ENCODE data around the gene IGLON5. TPM values are rescaled to one million over a fixed set of nuclear protein-coding genes. Genes with fewer than 3 reads are reported as not detected.

IGLON5 gene
- total RNA-seq, 6 donors from 2014 or later = 0.09 to 0.10 TPM; not detected in 4

DNA sequence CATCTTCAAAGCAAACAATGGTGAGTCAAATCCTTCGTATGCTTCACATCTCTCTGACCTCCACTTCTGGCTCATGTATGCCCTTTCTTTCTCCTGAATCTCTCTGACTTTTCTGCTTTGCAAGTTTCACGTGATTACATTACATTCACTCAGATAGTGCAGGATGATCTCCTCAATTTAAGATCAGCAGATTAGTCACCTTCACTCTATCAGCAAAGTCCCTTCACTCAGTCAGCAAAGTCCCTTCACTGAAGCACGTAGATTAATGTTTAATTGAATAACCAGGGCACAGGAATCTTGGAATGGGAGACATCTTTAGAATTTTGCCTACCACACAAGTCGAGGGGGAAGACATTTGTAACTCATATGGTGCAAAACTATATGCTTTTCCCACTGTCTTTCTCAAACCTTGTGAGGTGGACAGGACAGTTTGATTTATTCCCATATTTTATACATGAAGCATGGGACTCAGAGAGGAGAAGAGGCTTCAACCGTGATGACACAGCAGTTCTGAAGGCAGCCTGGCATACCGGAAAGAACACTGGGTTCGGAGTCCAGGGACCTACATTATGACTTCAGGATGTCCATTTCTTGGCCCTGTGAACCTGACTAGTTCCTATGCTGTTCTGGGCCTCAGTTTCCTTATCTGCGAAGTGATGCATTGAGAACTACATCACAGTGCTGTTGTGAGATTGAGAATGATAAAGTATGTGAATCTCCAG, 37.2 kb upstream of the IGLON5 start:
- Histone ChIP-seq H3K36me3 (no peaks in the 10 kb centered on the region), H3K4me3 (no peak overlapping the region), H3K9me3 (no peaks in the 10 kb centered on the region), H3K27me3 (no peaks in the 10 kb centered on the region), H3K4me1 (no peaks in the 10 kb centered on the region), H3K27ac (no peak overlapping the region)
- TF ChIP-seq POLR2A (IDR thresholded peaks at IDR 0.05) = no peak
- TF ChIP-seq, protein P1, sequence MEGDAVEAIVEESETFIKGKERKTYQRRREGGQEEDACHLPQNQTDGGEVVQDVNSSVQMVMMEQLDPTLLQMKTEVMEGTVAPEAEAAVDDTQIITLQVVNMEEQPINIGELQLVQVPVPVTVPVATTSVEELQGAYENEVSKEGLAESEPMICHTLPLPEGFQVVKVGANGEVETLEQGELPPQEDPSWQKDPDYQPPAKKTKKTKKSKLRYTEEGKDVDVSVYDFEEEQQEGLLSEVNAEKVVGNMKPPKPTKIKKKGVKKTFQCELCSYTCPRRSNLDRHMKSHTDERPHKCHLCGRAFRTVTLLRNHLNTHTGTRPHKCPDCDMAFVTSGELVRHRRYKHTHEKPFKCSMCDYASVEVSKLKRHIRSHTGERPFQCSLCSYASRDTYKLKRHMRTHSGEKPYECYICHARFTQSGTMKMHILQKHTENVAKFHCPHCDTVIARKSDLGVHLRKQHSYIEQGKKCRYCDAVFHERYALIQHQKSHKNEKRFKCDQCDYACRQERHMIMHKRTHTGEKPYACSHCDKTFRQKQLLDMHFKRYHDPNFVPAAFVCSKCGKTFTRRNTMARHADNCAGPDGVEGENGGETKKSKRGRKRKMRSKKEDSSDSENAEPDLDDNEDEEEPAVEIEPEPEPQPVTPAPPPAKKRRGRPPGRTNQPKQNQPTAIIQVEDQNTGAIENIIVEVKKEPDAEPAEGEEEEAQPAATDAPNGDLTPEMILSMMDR (IDR thresholded peaks at IDR 0.05) = no peak
- TF ChIP-seq POLR2AphosphoS5 (IDR thresholded peaks at IDR 0.05) = no peak
- TF ChIP-seq EP300 (IDR thresholded peaks at IDR 0.05) = no peak
- no peak for DNase-seq
- 72 to 79% methylated on average over 8 of the region's 8 CpGs for WGBS, 2 donors
- no peak for ATAC-seq (ENCODE audit: low FRiP score in 2 of 2)

- no peaks in the 10 kb centered on the region for H3K4me1 ChIP-seq
- H3K4me3 ChIP-seq = no peak overlapping the region
- H3K9me3 ChIP-seq = no peaks in the 10 kb centered on the region
- no peak overlapping the region for H3K27ac ChIP-seq
- DNase-seq (no peak), ATAC-seq (ENCODE audit: low FRiP score in 2 of 2) (no peak)
- WGBS, 2 donors = 76 to 77% methylated on average over 3 of the region's 3 CpGs
- H3K27me3 ChIP-seq = no peaks in the 10 kb centered on the region
- no peaks in the 10 kb centered on the region for H3K36me3 ChIP-seq
- TF ChIP-seq POLR2AphosphoS5 (IDR thresholded peaks at IDR 0.05) = no peak
- no peak for TF ChIP-seq POLR2A (IDR thresholded peaks at IDR 0.05)
Measured at GRCh38 chr19:51277112-51277511, 34.3 kb upstream of the IGLON5 start.

- no peak overlapping the region for H3K27ac ChIP-seq
- ATAC-seq (ENCODE audit: low FRiP score in 2 of 2) (no peak), DNase-seq (no peak)
- H3K4me1 ChIP-seq = no peaks in the 10 kb centered on the region
- TF ChIP-seq, protein P1 (IDR thresholded peaks at IDR 0.05) = no peak
- TF ChIP-seq POLR2AphosphoS5 (IDR thresholded peaks at IDR 0.05) (no peak), EP300 (IDR thresholded peaks at IDR 0.05) (no peak), POLR2A (IDR thresholded peaks at IDR 0.05) (no peak)
- no peaks in the 10 kb centered on the region for H3K36me3 ChIP-seq
- 80 to 100% methylated on average over 1 to 4 of the region's 4 CpGs for WGBS, 2 donors
- H3K9me3 ChIP-seq = no peaks in the 10 kb centered on the region
- no peaks in the 10 kb centered on the region for H3K27me3 ChIP-seq
- H3K4me3 ChIP-seq = no peak overlapping the region
Measured at GRCh38 chr19:51282335-51282734, 29.1 kb upstream of the IGLON5 start.

DNA sequence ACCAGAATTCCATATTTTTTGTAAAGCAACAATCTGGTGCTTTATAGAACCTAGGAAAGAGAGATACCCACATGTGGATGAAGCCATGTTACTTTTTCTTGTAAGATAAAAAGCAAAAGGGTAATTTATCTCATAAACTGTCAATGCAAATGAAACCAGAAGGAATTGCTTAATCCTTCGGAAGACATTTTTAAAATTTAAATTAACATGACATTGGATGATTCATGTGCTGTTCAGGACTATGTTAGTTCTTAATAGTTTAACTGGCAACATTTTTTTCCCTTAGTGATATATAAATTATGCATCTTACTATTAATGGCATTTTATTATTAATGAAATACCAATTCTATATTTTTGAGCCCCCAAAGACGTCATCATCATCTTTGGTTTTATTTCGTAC, 25.8 kb upstream of the IGLON5 start:
- no peak for DNase-seq
- no peaks in the 10 kb centered on the region for H3K27me3 ChIP-seq
- no peaks in the 10 kb centered on the region for H3K4me1 ChIP-seq
- WGBS, 2 donors = 69 to 81% methylated on average over 3 of the region's 3 CpGs
- H3K4me3 ChIP-seq = no peak overlapping the region
- no peaks in the 10 kb centered on the region for H3K9me3 ChIP-seq
- no peak for ATAC-seq (ENCODE audit: low FRiP score in 2 of 2)
- TF ChIP-seq POLR2AphosphoS5 (IDR thresholded peaks at IDR 0.05) = no peak
- no peak for TF ChIP-seq POLR2A (IDR thresholded peaks at IDR 0.05)
- TF ChIP-seq, protein P1 (IDR thresholded peaks at IDR 0.05) = no peak
- no peak for TF ChIP-seq EP300 (IDR thresholded peaks at IDR 0.05)
- H3K27ac ChIP-seq = no peak overlapping the region
- H3K36me3 ChIP-seq = no peaks in the 10 kb centered on the region

GRCh38 chr19:51289635-51290034, 21.8 kb upstream of the IGLON5 start:
- Histone ChIP-seq H3K9me3 (no peaks in the 10 kb centered on the region), H3K27me3 (no peaks in the 10 kb centered on the region), H3K36me3 (no peaks in the 10 kb centered on the region), H3K27ac (no peak overlapping the region), H3K4me3 (no peak overlapping the region), H3K4me1 (no peaks in the 10 kb centered on the region)
- no peak for DNase-seq
- ATAC-seq (ENCODE audit: low FRiP score in 2 of 2) = no peak
- 75 to 78% methylated on average over 1 of the region's 1 CpG for WGBS, 2 donors
- TF ChIP-seq, protein P1 (IDR thresholded peaks at IDR 0.05) = no peak
- no peak for TF ChIP-seq POLR2A (IDR thresholded peaks at IDR 0.05)
- no peak for TF ChIP-seq EP300 (IDR thresholded peaks at IDR 0.05)
